ENCODE data around the gene TEKT5.
"Not testable (repeated sequence)": the region's sequence is repeated elsewhere in the genome, so short reads cannot be mapped to it uniquely, and the experiment has no call there.

The TEKT5 gene

GRCh38 chr16:10657925-10658324, 36.8 kb downstream of the TEKT5 start:
- DNase-seq, result no peak

DNA sequence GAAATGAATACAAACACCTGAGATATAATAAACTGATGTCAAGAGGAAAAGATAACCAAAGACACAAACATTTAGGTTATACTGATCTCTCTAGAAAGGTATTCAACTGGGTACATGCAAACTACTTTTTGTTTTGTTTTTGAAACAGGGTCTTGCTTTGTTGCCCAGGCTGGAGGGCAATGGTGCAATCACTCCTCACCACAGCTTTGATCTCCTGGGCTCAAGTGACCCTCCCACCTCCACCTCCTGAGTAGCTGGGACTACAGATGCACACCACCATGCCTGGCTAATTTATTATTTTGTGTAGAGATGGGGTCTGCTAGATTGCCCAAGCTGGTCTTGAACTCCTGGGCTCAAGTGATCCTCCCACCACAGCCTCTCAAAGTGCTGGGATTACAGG, 38.1 kb downstream of the TEKT5 start:
- no peak for DNase-seq

DNA sequence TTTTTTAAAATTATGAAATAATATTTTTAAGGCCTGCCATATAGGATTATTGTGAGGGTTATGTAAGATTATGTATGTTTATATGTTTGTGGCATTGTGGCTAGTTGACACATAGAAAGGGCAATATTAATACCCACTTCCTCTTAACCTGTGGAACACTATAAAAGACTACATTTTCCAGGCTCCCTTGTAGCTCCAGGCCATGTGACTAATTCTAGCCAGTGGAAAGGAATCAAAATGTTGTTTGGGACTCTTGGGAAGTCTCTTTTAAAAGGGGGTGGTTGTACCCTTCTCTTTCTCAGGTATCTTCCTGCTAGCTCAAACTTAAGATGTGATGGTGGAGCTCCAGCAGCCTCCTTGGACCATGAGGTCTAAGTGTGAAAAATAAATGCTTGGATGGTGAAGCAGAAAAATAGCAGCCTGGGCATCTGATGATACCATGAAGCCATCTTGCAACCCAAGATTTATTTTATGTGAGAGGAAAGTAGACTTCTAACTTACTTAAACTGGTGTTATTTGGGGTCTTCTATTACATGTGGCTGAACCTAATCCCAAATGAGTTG, 39.2 kb downstream of the TEKT5 start:
- DNase-seq, result no peak

GRCh38 chr16:10654592-10655414, 39.9 kb downstream of the TEKT5 start:
- DNase-seq, result no peak

DNA sequence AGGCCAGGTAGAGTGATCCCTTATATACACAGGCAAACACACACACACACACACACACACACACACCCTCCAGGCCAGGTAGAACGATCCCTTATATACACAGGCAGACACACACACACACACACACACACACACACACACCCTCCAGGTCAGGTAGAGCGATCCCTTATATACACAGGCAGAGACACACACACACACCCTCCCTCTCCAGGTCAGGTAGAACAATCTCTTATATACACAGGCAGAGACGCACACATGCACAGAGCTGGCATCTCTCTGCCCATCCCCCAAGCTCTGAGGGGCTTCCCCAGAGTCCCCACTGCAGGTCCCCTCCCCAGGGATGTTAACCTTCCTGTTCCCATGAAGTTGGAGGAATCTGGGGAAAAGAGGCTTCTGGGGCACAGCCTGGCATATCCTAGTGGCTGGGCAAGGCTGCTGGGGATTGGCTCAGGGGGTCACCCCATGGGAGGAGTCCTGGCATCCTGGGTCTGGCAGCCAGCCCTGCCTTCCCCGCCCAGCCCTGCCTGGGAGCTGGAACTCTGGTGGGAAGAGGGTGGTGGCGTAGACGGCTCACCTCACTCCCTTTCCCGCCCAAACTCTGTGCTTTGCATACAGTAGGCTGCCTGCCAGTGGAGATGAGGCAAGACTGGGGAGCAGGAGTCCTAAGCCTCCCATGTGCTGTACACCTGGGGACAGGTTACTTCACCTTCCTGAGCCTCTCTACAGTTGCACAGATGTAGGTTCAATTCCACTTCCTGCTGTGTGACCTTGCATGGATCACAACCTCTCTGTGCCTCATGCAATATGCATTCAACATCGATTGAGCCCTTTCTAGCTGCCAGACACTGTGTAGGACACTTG, 41.8 kb downstream of the TEKT5 start:
- no peak for DNase-seq

DNA sequence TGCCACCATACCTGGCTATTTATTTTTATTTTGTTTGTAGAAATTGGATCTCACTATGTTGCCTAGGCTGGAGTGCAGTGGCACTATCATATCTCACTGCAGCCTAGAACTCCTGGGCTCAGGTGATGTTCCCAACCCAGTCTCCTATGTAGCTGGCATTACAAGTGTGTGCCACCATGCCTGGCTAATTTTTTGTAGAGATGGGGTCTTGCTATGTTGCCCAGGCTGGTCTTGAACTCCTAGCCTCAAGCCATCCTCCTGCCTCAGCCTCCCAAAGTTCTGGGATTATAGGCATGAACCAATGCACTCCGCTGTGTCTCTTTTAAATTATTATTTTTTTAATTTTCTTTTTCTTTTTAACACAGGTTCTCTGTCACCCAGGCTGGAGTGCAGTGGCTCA, 45.6 kb downstream of the TEKT5 start:
- not testable (repeated sequence) for DNase-seq

GRCh38 chr16:10647721-10648296, 46.9 kb downstream of the TEKT5 start:
- no peak for DNase-seq

DNA sequence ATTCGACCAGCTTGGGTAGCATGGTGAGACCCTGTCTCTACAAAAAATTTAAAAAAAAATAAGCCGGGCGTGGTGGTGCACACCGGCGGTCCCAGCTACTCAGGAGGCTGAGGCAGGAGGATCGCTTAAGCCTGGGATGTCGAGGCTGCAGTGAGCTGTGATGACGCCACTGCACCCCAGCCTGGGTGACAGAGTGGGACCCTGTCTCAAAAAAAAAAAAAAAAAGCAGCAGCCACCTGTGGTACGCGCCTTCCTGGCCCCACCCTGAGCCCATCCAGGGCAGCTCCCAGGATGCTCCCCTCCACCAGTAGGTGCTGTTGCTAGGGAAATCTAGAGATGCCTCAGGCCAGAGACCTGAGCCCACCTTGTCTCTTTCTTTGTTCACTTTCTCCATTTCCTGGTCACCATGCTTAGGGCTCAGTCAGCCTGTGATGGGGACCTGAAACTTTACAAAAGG, 47.4 kb downstream of the TEKT5 start:
- DNase-seq, result no peak

- DNase-seq, result no peak
These were observed 48.0 kb downstream of the TEKT5 start for GRCh38 chr16:10646581-10647263.

- DNase-seq, result no peak
These were observed 48.5 kb downstream of the TEKT5 start for GRCh38 chr16:10646228-10646580.

DNA sequence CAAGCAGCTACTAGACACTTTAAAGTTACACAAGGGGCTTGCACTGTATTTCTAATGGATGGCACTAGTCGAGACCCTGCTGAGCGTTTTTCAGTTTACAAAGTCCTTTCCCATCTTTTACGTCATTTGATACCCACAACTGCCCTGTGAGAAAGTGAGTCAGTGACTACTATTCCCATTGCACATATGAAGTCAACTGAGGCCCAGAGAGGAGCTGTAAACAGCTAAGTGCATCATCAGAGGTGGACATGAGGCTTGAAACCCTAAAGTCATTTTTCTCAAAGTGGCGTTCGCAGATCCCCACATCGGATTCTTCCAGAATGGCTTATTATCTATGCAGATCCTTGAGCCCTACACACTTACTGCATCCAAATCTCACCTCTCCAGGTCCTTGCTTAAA, 50.6 kb downstream of the TEKT5 start:
- DNase-seq, result no peak

GRCh38 chr16:10642964-10643363, 51.8 kb downstream of the TEKT5 start:
- DNase-seq, result no peak

DNA sequence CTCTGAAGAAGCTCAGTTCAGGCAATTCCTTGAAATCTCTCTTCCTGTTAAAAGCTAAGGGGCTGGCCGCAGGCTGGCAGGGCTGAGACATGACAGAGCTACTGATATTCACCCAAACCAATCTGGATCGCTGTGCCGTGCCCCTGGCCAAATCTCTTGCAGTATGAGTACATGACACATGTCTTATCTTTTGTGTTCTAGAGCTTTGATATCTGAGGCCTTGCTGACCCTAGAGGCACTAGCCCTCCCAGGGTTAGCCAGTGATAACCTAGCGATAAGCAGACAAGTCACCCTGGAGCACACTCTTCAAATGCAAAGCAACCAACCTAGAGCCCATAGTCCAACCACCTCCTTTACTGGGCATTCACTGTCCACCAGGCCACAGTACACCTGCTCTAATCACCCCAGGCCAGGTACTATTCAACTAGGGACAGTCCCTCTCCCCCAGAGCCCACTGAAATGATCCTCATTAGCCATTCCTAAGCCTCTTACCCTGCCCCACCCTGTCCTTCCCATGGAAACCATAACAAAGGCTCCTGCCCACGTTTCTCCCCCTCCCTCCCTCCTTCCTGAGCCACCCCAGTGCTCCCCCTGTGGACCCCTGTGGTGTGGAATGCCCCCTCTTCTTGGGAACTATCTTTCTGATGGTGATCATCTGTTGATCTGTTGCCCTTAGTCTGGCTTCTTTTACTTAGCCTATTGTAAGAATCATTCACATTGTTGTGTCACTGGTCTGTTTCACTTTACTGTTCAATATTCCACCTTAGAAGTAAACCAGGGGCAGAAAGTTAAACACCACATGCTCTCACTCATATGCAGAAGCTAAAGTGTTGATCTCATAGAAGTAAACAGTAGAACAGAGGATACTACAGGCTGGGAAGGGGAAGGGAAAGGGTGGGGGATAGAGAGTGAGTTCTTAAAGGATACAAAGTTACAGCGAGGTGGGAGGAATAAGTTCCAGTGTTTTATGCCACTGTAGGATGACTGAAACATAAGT, 52.5 kb downstream of the TEKT5 start:
- no peak for DNase-seq

GRCh38 chr16:10641555-10641952, 53.2 kb downstream of the TEKT5 start:
- DNase-seq, result no peak

GRCh38 chr16:10640934-10641333, 53.8 kb downstream of the TEKT5 start:
- no peak for DNase-seq

GRCh38 chr16:10638101-10638500, 56.6 kb downstream of the TEKT5 start:
- DNase-seq, result no peak

DNA sequence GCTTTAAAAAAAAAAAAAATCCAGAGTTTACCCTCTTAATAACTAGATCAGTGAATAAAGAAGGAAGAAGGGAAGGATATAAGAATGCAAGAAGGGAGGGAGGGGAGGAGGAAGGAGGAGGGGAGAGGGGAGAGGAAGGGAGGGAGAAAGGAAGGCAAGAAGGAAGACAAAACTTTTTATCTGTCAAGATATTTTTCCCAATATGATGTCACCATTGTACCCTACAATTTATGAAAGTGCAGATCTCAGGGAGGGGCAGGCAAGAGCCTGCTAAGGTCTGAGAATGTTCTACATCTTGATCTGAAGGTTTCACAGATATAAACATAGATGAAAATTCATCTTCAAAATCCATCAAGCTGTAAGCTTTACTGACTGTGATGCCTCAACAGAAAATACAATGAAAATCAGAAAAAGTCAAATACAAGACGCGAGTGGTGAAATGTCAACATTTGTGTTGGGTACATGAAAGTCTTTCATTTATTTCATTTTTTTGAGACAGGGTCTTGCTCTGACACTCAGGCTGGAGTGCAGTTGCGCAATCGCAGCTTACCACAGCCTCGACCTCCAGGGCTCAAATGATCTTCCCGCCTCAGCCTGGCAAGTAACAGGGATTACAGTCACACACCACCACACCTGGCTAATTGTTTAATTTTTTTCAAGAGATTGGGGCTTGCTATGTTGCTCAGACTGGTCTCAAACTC, 57.2 kb downstream of the TEKT5 start:
- DNase-seq, result no peak

DNA sequence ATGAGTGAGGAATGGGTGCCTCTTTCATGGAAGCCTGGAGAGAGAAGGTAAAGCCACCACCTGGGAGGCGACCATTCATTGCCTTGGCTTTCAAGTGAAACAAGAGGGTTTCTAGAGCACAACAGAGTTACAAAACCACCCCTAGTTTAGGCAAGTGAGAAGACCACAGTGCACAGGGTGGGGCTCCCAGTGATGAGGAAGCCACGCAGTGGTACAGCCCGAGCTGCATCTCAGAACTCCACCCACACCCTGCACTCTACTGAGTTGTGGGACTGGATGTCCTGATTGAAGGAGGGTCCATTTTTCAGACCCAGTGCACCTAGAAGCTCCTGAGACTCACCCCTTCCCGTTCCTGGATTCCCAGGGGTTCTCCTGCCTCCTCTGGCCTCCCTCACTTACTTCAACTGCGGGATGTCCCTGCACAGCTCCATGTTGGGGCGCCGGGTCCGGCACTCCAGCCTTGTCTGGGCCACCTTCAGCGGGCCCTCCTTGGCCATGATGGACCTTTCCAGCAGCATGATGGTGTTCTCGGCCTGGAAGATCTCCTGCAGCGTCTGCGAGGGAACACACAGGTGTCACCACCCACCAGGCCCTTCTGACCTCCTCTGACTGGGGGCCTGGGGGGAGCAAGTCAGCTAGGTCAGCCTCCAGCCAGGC, 59.2 kb downstream of the TEKT5 start:
- no peak for DNase-seq

GRCh38 chr16:10633429-10633828, 61.3 kb downstream of the TEKT5 start:
- not testable (repeated sequence) for DNase-seq

- no peak for DNase-seq
These were observed 62.8 kb downstream of the TEKT5 start for GRCh38 chr16:10631886-10632285.

All from GDM1 (cell line).